Measurements from ENCODE around the gene DLGAP1. TPM values are rescaled to one million over a fixed set of nuclear protein-coding genes. Genes with fewer than 3 reads are reported as not detected.

DLGAP1 gene
- polyA plus RNA-seq, 1 of the 3 experiments (the other 2 are of a cell fraction) = not detected

- no peak overlapping the region for H3K4me3 ChIP-seq (ENCODE audit: low read depth in 2 of 2, low read length in 1 of 2)
- H3K9ac ChIP-seq = no peak overlapping the region
- H4K20me1 ChIP-seq (ENCODE audit: insufficient read depth) = no peaks in the 10 kb centered on the region
- WGBS (ENCODE audit: low lambda C conversion rate) = 10% methylated on average over 8 of the region's 8 CpGs
- ChIA-PET POLR2A (no interaction called here), CTCF (no interaction called here)
- peaks cover 7% of the 10 kb centered on the region for H3K27me3 ChIP-seq (ENCODE audit: insufficient read depth)
- H3F3A ChIP-seq (replicated peaks; ENCODE audit: insufficient read depth) = no peaks in the 10 kb centered on the region
- H3K36me3 ChIP-seq (replicated peaks in 1 of 2; ENCODE audit: control insufficient read depth in 1 of 2, insufficient read depth in 2 of 2, low read length in 1 of 2) = no peaks in the 10 kb centered on the region
- no peaks in the 10 kb centered on the region for H3K4me1 ChIP-seq (ENCODE audit: control insufficient read depth in 1 of 2, insufficient read depth in 2 of 2, low read depth in 1 of 2, low read length in 1 of 2)
- no peaks in the 10 kb centered on the region for H3K9me3 ChIP-seq
- TF ChIP-seq FOXM1 (IDR thresholded peaks at IDR 0.05; ENCODE audit: low read depth) = no peak
- no peak for TF ChIP-seq CHD2 (IDR thresholded peaks at IDR 0.05; ENCODE audit: low read length, partially characterized antibody)
- TF ChIP-seq TEAD4 (IDR thresholded peaks at IDR 0.05; ENCODE audit: borderline replicate concordance, insufficient read depth) = no peak
- TF ChIP-seq FOXJ3 (CRISPR knock-in tag; IDR thresholded peaks at IDR 0.05) = no peak
- H3K4me2 ChIP-seq = no peak overlapping the region
- H2AFZ ChIP-seq (ENCODE audit: low read depth) = no peak overlapping the region
- no peak for DNase-seq
- no peak overlapping the region for H3K27ac ChIP-seq (ENCODE audit: low read depth in 2 of 2, low read length in 1 of 2)
- H3K9me2 ChIP-seq = no peaks in the 10 kb centered on the region
- no peaks in the 10 kb centered on the region for H3K79me2 ChIP-seq (ENCODE audit: insufficient read depth)
Observed at GRCh38 chr18:3901042-3901441, 554.1 kb downstream of the DLGAP1 start.

- no peaks in the 10 kb centered on the region for H3K9me2 ChIP-seq
Observed at GRCh38 chr18:3900327-3900726, 554.8 kb downstream of the DLGAP1 start.

More at GRCh38 chr18:3900327-3900726, 554.8 kb downstream of the DLGAP1 start:
- Histone ChIP-seq H3K4me1 (ENCODE audit: control insufficient read depth in 1 of 2, insufficient read depth in 2 of 2, low read depth in 1 of 2, low read length in 1 of 2) (no peaks in the 10 kb centered on the region), H2AFZ (ENCODE audit: low read depth) (no peak overlapping the region), H3K36me3 (replicated peaks in 1 of 2; ENCODE audit: control insufficient read depth in 1 of 2, insufficient read depth in 2 of 2, low read length in 1 of 2) (no peaks in the 10 kb centered on the region), H3F3A (replicated peaks; ENCODE audit: insufficient read depth) (no peaks in the 10 kb centered on the region), H3K79me2 (ENCODE audit: insufficient read depth) (no peaks in the 10 kb centered on the region), H3K4me2 (no peak overlapping the region), H3K9ac (no peak overlapping the region), H4K20me1 (ENCODE audit: insufficient read depth) (no peaks in the 10 kb centered on the region), H3K27me3 (ENCODE audit: insufficient read depth) (peaks cover 7% of the 10 kb centered on the region), H3K9me3 (no peaks in the 10 kb centered on the region), H3K4me3 (ENCODE audit: low read depth in 2 of 2, low read length in 1 of 2) (no peak overlapping the region), H3K27ac (ENCODE audit: low read depth in 2 of 2, low read length in 1 of 2) (no peak overlapping the region)
- DNase-seq = no peak
- CTCF ChIA-PET = no interaction called here
- TF ChIP-seq ZBTB33 (IDR thresholded peaks at IDR 0.05; ENCODE audit: borderline replicate concordance, low read depth) = no peak
- TF ChIP-seq CTCF (IDR thresholded peaks at IDR 0.05) = no peak
- no peak for TF ChIP-seq PBX3 (IDR thresholded peaks at IDR 0.05)
- TF ChIP-seq RAD21 (IDR thresholded peaks at IDR 0.05; ENCODE audit: low read length) = no peak
- TF ChIP-seq IRF3 (IDR thresholded peaks at IDR 0.05; ENCODE audit: low read depth, low read length) = no peak
- no peak for TF ChIP-seq FOSL2 (IDR thresholded peaks at IDR 0.05; ENCODE audit: borderline replicate concordance, low read depth)
- TF ChIP-seq USF1 (IDR thresholded peaks at IDR 0.05; ENCODE audit: borderline replicate concordance, low read depth) = no peak
- TF ChIP-seq RCOR1 (IDR thresholded peaks at IDR 0.05; ENCODE audit: low read length) = no peak
- no peak for TF ChIP-seq GABPA (IDR thresholded peaks at IDR 0.05; ENCODE audit: low read depth)
- no peak for TF ChIP-seq ELF1 (IDR thresholded peaks at IDR 0.05)
- no peak for TF ChIP-seq NRF1 (IDR thresholded peaks at IDR 0.05; ENCODE audit: low read depth, low read length)
- no peak for TF ChIP-seq GATA2 (CRISPR knock-in tag; IDR thresholded peaks at IDR 0.05)
- TF ChIP-seq RXRA (IDR thresholded peaks at IDR 0.05; ENCODE audit: borderline replicate concordance, low read depth) = no peak
- TF ChIP-seq SMC3 (IDR thresholded peaks at IDR 0.05; ENCODE audit: low read depth, low read length) = no peak
- no peak for TF ChIP-seq FOXM1 (IDR thresholded peaks at IDR 0.05; ENCODE audit: low read depth)
- no peak for TF ChIP-seq SIN3A (IDR thresholded peaks at IDR 0.05; ENCODE audit: borderline replicate concordance, low read depth, low read length)
- TF ChIP-seq TAF1 (IDR thresholded peaks at IDR 0.05; ENCODE audit: borderline replicate concordance, low read depth, low read length) = no peak
- POLR2A ChIA-PET = no interaction called here
- 15% methylated on average over 2 of the region's 2 CpGs for WGBS (ENCODE audit: low lambda C conversion rate)
